ENCODE measurements around the gene NRL.

NRL gene

DNA sequence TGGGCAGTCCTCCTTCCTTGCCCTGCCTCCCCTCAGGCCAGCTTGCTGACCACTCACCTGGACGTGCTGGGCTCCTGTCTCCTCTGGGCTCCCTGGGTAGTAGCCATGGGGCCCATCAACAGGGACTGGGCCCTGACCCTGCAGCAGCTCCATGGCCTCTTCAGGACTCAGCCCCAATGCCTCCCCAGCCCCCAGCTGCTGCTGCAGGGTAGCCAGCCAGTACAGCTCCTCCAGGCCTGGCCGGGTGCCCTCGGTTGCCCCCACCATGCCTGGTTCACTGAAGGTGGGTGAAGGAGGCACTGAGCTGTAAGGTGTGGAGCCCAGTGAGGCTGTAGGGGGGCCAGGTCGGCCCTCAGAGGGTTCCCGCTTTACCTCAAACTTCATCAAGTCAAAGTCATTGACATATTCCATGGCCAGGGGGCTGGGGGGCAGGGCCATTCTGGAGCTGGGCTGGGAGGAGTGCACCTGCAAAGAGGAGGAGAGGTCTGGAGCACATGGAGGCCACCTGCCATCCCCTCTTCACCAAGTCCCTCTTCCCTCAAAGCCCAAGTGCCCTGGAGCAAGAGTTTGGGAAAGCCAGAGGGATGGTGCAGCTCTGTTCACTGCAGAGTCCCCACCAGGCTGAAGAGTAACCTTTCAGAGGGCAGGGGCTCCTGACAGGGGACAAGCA is 32.2 kb downstream of the NRL start:
- no peak overlapping the region for H3K27ac ChIP-seq
- no peak for TF ChIP-seq ZFX (IDR thresholded peaks at IDR 0.05)
- TF ChIP-seq, protein P1, sequence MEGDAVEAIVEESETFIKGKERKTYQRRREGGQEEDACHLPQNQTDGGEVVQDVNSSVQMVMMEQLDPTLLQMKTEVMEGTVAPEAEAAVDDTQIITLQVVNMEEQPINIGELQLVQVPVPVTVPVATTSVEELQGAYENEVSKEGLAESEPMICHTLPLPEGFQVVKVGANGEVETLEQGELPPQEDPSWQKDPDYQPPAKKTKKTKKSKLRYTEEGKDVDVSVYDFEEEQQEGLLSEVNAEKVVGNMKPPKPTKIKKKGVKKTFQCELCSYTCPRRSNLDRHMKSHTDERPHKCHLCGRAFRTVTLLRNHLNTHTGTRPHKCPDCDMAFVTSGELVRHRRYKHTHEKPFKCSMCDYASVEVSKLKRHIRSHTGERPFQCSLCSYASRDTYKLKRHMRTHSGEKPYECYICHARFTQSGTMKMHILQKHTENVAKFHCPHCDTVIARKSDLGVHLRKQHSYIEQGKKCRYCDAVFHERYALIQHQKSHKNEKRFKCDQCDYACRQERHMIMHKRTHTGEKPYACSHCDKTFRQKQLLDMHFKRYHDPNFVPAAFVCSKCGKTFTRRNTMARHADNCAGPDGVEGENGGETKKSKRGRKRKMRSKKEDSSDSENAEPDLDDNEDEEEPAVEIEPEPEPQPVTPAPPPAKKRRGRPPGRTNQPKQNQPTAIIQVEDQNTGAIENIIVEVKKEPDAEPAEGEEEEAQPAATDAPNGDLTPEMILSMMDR (conservative IDR thresholded peaks at IDR 0.05) = no peak

GRCh38 chr14:24081739-24082211 is 33.0 kb downstream of the NRL start:
- peak overlapping the region; percentile 62 for H3K27ac ChIP-seq
- TF ChIP-seq, protein P1 (conservative IDR thresholded peaks at IDR 0.05) = no peak
- no peak for TF ChIP-seq ZFX (IDR thresholded peaks at IDR 0.05)

GRCh38 chr14:24080888-24081738 is 33.6 kb downstream of the NRL start:
- TF ChIP-seq, protein P1 (conservative IDR thresholded peaks at IDR 0.05) = no peak
- TF ChIP-seq ZFX (IDR thresholded peaks at IDR 0.05) = peak; percentile 68; the same call in 1 of the 2 replicates
- peak overlapping the region; percentile 62 for H3K27ac ChIP-seq

DNA sequence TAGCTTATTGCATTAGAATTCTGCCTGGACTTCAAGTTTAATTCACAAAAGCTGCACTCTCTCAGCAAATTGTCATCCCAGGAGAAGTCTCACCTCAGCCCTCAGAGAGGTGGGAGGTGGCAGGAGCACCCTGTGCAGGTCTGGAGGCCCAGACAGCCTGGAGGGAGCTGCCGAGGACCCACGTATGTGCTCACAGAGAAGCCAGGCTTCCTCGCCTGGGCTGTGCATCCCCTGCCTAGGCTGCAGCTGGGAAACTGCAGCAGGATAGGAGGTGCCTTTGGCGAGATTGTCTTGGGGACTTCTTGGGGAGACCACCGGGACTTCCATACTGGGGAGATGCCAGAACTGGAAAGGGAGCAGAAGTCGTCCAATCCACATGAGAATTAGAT is 34.6 kb downstream of the NRL start:
- peak overlapping the region; percentile 62; the same call in 1 of the 2 replicates for H3K27ac ChIP-seq
- TF ChIP-seq ZFX (IDR thresholded peaks at IDR 0.05) = no peak
- TF ChIP-seq, protein P1 (conservative IDR thresholded peaks at IDR 0.05) = no peak

DNA sequence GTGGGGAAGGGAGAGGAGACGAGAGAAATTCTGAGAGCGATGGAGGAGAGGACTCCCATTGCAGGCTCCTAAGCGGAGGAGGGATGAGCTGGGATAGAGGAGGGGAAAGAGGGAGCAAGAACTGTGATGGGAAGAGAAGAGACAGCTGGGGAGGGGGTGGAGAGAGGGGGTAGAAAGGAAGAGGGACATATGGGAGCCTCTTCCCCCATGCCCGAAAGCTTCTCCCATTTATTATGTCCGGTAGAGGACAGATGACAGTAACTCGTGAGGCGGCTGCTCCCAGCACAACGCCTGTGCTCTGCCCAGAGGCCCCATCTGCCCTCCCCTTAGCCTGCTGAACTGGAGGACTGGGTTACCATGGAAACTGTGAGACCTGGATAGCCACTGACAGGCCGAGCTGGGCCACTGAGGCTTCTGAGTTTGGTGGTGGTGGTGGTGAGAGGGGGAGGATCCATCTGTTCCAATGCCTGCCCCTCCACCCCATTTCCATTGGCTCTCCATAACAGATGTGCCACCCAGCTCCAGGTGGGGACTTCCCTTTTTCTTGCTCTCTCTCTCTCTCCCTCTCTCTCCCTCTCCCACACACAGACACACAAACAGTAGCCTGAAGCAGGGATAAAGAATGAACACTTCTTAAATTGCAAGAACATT is 35.1 kb downstream of the NRL start:
- TF ChIP-seq, protein P1 (conservative IDR thresholded peaks at IDR 0.05) = no peak
- 0 out of 2 replicates have a peak, but pooled peaks have one; percentile 11 for TF ChIP-seq ZFX (IDR thresholded peaks at IDR 0.05)
- H3K27ac ChIP-seq = no peak overlapping the region

DNA sequence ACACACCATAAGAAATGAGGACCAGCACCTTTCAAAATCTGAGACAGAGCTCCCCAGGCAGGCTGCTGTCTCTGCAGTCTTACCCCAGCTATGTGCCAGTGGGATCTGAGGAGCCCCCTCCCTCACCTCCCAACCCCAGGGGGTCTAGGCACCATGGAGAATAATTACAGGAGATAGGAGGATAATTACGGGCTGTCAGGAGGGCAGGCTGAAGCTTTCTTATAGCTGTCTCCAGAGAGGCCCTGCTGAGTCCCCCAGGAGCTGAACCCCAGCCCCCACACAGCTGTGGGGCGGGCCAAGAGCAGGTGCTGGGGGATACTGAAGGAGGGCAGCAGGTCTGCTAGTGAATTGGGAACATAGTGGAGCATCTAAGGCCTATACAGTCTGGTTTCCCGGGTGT is 36.6 kb downstream of the NRL start:
- H3K27ac ChIP-seq = no peak overlapping the region

More for the DNA sequence above, 36.6 kb downstream of the NRL start:
- TF ChIP-seq, protein P1 (conservative IDR thresholded peaks at IDR 0.05) = no peak
- TF ChIP-seq ZFX (IDR thresholded peaks at IDR 0.05) = no peak
